Esophagus muscularis mucosa (tissue), 3 donors: ENCODE measurements around the gene SCART1.

Source experiments
- CTCF ChIP-seq, 3 experiments: fragments of 200-600 bp in 2 of 3; fragments of 450-650 bp in 1 of 3; sonication (generic) in 2 of 3; IDR thresholded peaks; one replicate each; pipeline ENCODE4 v1.5.1; 2017 to 2019; ENCODE audit warnings: antibody characterized with exemption in 3 of 3, mild to moderate bottlenecking in 2 of 3, moderate library complexity in 1 of 3
- POLR2A ChIP-seq: fragments of 450-650 bp; IDR thresholded peaks from one replicate; pipeline ENCODE4 v1.6.1; 2017; ENCODE audit warnings: antibody characterized with exemption, moderate library complexity, mild to moderate bottlenecking, low read depth
- POLR2AphosphoS5 ChIP-seq, 2 donors: sonication (generic); formaldehyde crosslinking; IDR thresholded peaks; one replicate each; pipeline ENCODE4 v1.6.1; 2017; ENCODE audit warnings: antibody characterized with exemption in 2 of 2

GRCh38 chr10:133438711-133439273 lies 15.0 kb upstream of the SCART1 start:
- TF ChIP-seq CTCF (IDR thresholded peaks at IDR 0.05): no peak
- no peak for TF ChIP-seq POLR2AphosphoS5 (IDR thresholded peaks at IDR 0.05)
- TF ChIP-seq POLR2A: no peak
